Stimulated activated CD8-positive, alpha-beta memory T cell treated with anti-CD3 and anti-CD28 coated beads, Interleukin-12 subunit alpha, Interleukin-12 subunit beta, amount 100 ng/mL, for 24 hours (primary cell): ENCODE measurements around the gene INKA2.

Experiments
- DNase-seq: peaks from one replicate; pipeline ENCODE4 v3.0.0-alpha.2; 2020; ENCODE audit errors: extremely low read depth

INKA2 gene

GRCh38 chr1:111704776-111705175 is 34.4 kb downstream of the INKA2 start:
- DNase-seq = no peak

- DNase-seq = no peak
Observed at GRCh38 chr1:111704240-111704639, 35.0 kb downstream of the INKA2 start.

DNA sequence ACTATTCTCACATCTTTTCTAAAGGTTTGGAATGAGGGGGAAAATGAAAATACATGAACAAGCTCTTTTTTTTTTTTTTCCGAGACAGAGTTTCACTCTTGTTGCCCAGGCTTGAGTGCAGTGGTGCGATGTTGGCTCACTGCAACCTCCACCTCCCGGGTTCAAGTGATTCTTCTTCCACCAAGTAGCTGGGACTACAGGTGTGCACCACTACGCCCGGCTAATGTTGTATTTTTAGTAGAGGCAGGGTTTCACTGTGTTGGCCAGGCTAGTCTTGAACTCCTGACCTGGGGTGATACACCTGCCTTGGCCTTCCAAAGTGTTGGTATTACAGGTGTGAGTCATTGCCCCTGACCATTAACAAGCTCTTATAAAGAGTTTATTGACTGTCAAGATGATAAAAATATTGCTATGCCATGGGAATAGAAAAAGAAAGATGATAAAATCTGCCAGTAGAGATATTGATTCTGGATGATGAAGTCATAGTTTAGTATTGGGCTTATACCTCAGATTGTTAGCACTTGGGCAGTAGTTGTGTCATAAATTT is 36.6 kb downstream of the INKA2 start:
- no peak for DNase-seq

DNA sequence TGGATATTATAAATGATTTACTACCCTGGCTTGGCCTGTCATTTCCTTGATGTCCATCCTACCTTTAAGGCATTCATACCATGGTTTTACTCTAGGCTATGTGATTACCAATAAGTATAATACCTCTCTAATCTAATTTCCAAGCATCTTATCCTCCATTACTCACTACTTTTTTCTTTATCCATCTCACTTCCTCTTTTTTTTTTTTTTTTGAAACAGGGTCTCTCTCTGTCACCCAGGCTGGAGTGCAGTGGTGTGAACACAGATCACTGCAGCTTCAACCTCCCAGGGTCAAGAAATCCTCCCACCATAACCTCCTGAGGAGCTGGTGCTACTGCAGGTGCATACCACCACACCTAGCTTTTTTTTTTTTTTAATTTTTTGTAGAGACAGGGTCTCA is 39.9 kb downstream of the INKA2 start:
- DNase-seq = no peak

DNA sequence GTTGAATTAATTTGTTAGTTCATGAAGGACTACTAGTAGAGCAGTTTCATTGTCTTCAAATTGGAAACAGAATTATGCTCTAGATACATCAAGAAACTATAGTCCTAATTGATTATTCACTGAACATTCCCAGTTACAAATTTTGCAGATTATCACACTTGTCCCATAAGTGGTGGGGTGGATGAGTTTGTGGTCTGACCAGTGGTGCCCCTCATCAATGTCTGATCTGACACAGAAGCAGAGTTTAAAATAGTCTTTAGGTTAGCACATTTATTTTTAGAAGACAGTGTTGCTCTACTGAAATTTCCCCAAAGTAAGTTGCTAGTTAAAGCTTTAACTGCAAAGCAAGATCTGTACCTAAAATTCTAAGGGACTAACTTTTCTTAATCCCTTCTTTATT is 42.9 kb downstream of the INKA2 start:
- DNase-seq = no peak

GRCh38 chr1:111695801-111696200 is 43.4 kb downstream of the INKA2 start:
- DNase-seq = no peak

- DNase-seq = no peak
Observed at GRCh38 chr1:111691886-111692285, 47.3 kb downstream of the INKA2 start.

DNA sequence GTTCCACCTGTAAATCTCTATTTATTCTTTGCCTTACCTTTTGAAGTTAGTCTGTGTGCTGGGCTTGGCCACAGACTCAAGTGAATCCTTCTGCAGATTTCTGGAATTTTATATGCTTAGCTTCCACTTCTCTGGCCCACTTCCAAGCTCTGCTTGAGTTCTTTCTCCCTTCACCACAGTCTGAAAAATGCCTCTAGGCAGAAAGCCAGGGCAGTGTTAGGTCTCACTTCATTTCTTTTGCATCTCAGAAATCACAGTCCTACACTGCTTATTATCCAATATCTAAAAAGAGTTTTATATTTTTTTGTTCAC is 48.9 kb downstream of the INKA2 start:
- no peak for DNase-seq
